Mesendoderm (in vitro differentiated cells): ENCODE results near the gene CLCNKB.
"Not testable (repeated sequence)": the region's sequence is repeated elsewhere in the genome, so short reads cannot be mapped to it uniquely, and the experiment has no call there.

Experiments used
- DNase-seq: peaks from one replicate; pipeline ENCODE4 v3.0.0; 2013
- H2AK5ac ChIP-seq: 2 replicates; pipeline ENCODE4 v1.6.1; 2013; ENCODE audit warnings: low read length, inconsistent platforms
- H2BK120ac ChIP-seq: 2 replicates; pipeline ENCODE4 v1.6.1; 2013; ENCODE audit warnings: low read depth, mild to moderate bottlenecking, low read length, moderate library complexity, mixed read lengths
- H2BK15ac ChIP-seq: replicated peaks from 2 replicates; pipeline ENCODE4 v1.6.1; 2013; ENCODE audit warnings: low read depth, mild to moderate bottlenecking, moderate library complexity
- H2BK5ac ChIP-seq: 2 replicates; pipeline ENCODE4 v1.6.1; 2013; ENCODE audit warnings: low read length, inconsistent platforms
- H3K18ac ChIP-seq: 2 replicates; pipeline ENCODE4 v1.6.1; 2013; ENCODE audit warnings: mild to moderate bottlenecking, low read length, mixed read lengths
- H3K23ac ChIP-seq: one replicate; pipeline ENCODE4 v1.6.1; 2013; ENCODE audit warnings: low read length
- H3K27ac ChIP-seq: 2 replicates; pipeline ENCODE4 v1.5.1; 2013; ENCODE audit warnings: low read depth, mild to moderate bottlenecking, inconsistent platforms, low read length, moderate library complexity
- H3K27me3 ChIP-seq: 2 replicates; pipeline ENCODE4 v1.6.1; 2013; ENCODE audit warnings: low read length, control low read depth, mild to moderate bottlenecking, inconsistent platforms; ENCODE audit not compliant: insufficient read depth, poor library complexity
- H3K36me3 ChIP-seq: 2 replicates; pipeline ENCODE4 v1.6.1; 2013; ENCODE audit warnings: low read length, inconsistent platforms; ENCODE audit not compliant: control insufficient read depth, insufficient read depth
- H3K4ac ChIP-seq: one replicate; pipeline ENCODE4 v1.6.1; 2013; ENCODE audit warnings: low read depth, mild to moderate bottlenecking, low read length, moderate library complexity
- H3K4me1 ChIP-seq: 2 replicates; pipeline ENCODE4 v1.6.1; 2013; ENCODE audit warnings: low read depth, low read length, inconsistent platforms; ENCODE audit not compliant: control insufficient read depth
- H3K4me2 ChIP-seq: 2 replicates; pipeline ENCODE4 v1.6.1; 2013; ENCODE audit warnings: low read length
- H3K4me3 ChIP-seq: 2 replicates; pipeline ENCODE4 v1.5.1; 2013; ENCODE audit warnings: mild to moderate bottlenecking, low read length
- H3K56ac ChIP-seq: one replicate; pipeline ENCODE4 v1.6.1; 2013; ENCODE audit warnings: low read length
- H3K79me1 ChIP-seq: 2 replicates; pipeline ENCODE4 v1.6.1; 2013; ENCODE audit warnings: low read length, inconsistent platforms
- H3K79me2 ChIP-seq: 2 replicates; pipeline ENCODE4 v1.6.1; 2013; ENCODE audit warnings: mild to moderate bottlenecking, low read length; ENCODE audit not compliant: control insufficient read depth, insufficient read depth
- H3K9ac ChIP-seq: 2 replicates; pipeline ENCODE4 v1.6.1; 2013; ENCODE audit warnings: low read length, inconsistent platforms
- H4K5ac ChIP-seq: one replicate; pipeline ENCODE4 v1.6.1; 2013; ENCODE audit warnings: low read length
- H4K8ac ChIP-seq: one replicate; pipeline ENCODE4 v1.6.1; 2013; ENCODE audit warnings: low read depth, mild to moderate bottlenecking, control low read depth, low read length, moderate library complexity
- WGBS: extraction: QIAGEN DNeasy Blood & Tissue Kit; methylation state at CpG from one replicate; pipeline ENCODE4 v1.1.7; 2013; ENCODE audit warnings: low lambda C conversion rate, missing lambda C conversion rate; ENCODE audit not compliant: insufficient coverage; ENCODE audit errors: extremely low coverage; 5-methylcytosine and 5-hydroxymethylcytosine counted together

CLCNKB gene

GRCh38 chr1:15998929-15999328 lies 44.7 kb upstream of the CLCNKB start:
- H3K56ac ChIP-seq = no peak overlapping the region
- WGBS = no CpG with 5 or more reads among the region's 11 CpGs
- no peak overlapping the region for H2BK5ac ChIP-seq
- H3K27me3 ChIP-seq = no peaks in the 10 kb centered on the region
- no peaks in the 10 kb centered on the region for H3K36me3 ChIP-seq
- H3K23ac ChIP-seq = no peak overlapping the region
- no peak overlapping the region for H2BK15ac ChIP-seq
- H3K4ac ChIP-seq = no peak overlapping the region
- H4K5ac ChIP-seq = no peak overlapping the region
- H3K9ac ChIP-seq = no peak overlapping the region
- no peak for DNase-seq
- H2BK120ac ChIP-seq = no peak overlapping the region
- no peaks in the 10 kb centered on the region for H3K79me2 ChIP-seq
- H3K4me2 ChIP-seq = no peak overlapping the region
- no peaks in the 10 kb centered on the region for H3K4me1 ChIP-seq
- no peak overlapping the region for H4K8ac ChIP-seq
- H3K4me3 ChIP-seq = no peak overlapping the region
- H3K79me1 ChIP-seq = no peaks in the 10 kb centered on the region
- H2AK5ac ChIP-seq = no peak overlapping the region
- H3K27ac ChIP-seq = no peak overlapping the region
- H3K18ac ChIP-seq = no peak overlapping the region

- not testable (repeated sequence) for H2BK15ac ChIP-seq
These were observed 42.3 kb upstream of the CLCNKB start for GRCh38 chr1:16001274-16001673.

GRCh38 chr1:16005597-16005996 lies 38.0 kb upstream of the CLCNKB start:
- Histone ChIP-seq H3K36me3 (no peaks in the 10 kb centered on the region), H2AK5ac (no peak overlapping the region), H2BK15ac (no peak overlapping the region), H3K56ac (no peak overlapping the region), H4K5ac (no peak overlapping the region), H3K23ac (no peak overlapping the region), H3K4me3 (no peak overlapping the region), H4K8ac (no peak overlapping the region), H3K9ac (no peak overlapping the region), H3K79me2 (no peaks in the 10 kb centered on the region), H3K4ac (no peak overlapping the region), H2BK120ac (no peak overlapping the region), H3K27me3 (no peaks in the 10 kb centered on the region), H3K4me2 (no peak overlapping the region), H3K27ac (no peak overlapping the region), H3K4me1 (no peaks in the 10 kb centered on the region), H3K79me1 (no peaks in the 10 kb centered on the region), H2BK5ac (no peak overlapping the region), H3K18ac (no peak overlapping the region)
- WGBS = no CpG with 5 or more reads among the region's 5 CpGs
- DNase-seq = no peak

More at GRCh38 chr1:16001274-16001673, 42.3 kb upstream of the CLCNKB start:
- not testable (repeated sequence) for H3K27ac ChIP-seq, H3K18ac ChIP-seq, H2BK5ac ChIP-seq, DNase-seq, H2BK120ac ChIP-seq, H3K79me2 ChIP-seq, H3K4me1 ChIP-seq, H3K9ac ChIP-seq, H2AK5ac ChIP-seq, H3K27me3 ChIP-seq, H4K5ac ChIP-seq, H3K79me1 ChIP-seq, H3K56ac ChIP-seq, H3K23ac ChIP-seq, H3K36me3 ChIP-seq, H4K8ac ChIP-seq, H3K4ac ChIP-seq, H3K4me2 ChIP-seq, H3K4me3 ChIP-seq
- WGBS = no CpG with 5 or more reads among the region's 10 CpGs

- no CpG with 5 or more reads among the region's 11 CpGs for WGBS
- Histone ChIP-seq H3K23ac (no peak overlapping the region), H3K56ac (no peak overlapping the region), H3K79me1 (no peaks in the 10 kb centered on the region), H2BK15ac (no peak overlapping the region), H4K8ac (no peak overlapping the region), H3K4me2 (no peak overlapping the region), H2BK120ac (no peak overlapping the region), H3K79me2 (no peaks in the 10 kb centered on the region), H4K5ac (no peak overlapping the region), H3K36me3 (no peaks in the 10 kb centered on the region), H2BK5ac (no peak overlapping the region), H3K4me3 (no peak overlapping the region), H3K27me3 (no peaks in the 10 kb centered on the region), H2AK5ac (no peak overlapping the region), H3K4me1 (no peaks in the 10 kb centered on the region), H3K27ac (no peak overlapping the region), H3K9ac (no peak overlapping the region), H3K4ac (no peak overlapping the region), H3K18ac (no peak overlapping the region)
- DNase-seq = no peak
These were observed 37.6 kb upstream of the CLCNKB start for GRCh38 chr1:16006010-16006409.

- H3K27ac ChIP-seq = no peak overlapping the region
- no peaks in the 10 kb centered on the region for H3K79me2 ChIP-seq
- no peak overlapping the region for H2BK120ac ChIP-seq
- H3K9ac ChIP-seq = no peak overlapping the region
- no peak overlapping the region for H4K5ac ChIP-seq
- no peaks in the 10 kb centered on the region for H3K27me3 ChIP-seq
- H3K4me2 ChIP-seq = no peak overlapping the region
- no peak overlapping the region for H2BK15ac ChIP-seq
- no peak overlapping the region for H3K18ac ChIP-seq
- DNase-seq = peak; percentile 48
- no peak overlapping the region for H3K56ac ChIP-seq
- H4K8ac ChIP-seq = no peak overlapping the region
- no CpG with 5 or more reads among the region's 9 CpGs for WGBS
- H2BK5ac ChIP-seq = no peak overlapping the region
- H3K4me3 ChIP-seq = no peak overlapping the region
- H3K23ac ChIP-seq = peak overlapping the region; percentile 66
- no peaks in the 10 kb centered on the region for H3K36me3 ChIP-seq
- H3K4ac ChIP-seq = no peak overlapping the region
- H3K79me1 ChIP-seq = no peaks in the 10 kb centered on the region
- no peak overlapping the region for H2AK5ac ChIP-seq
- H3K4me1 ChIP-seq = no peaks in the 10 kb centered on the region
These were observed 36.8 kb upstream of the CLCNKB start for GRCh38 chr1:16006552-16007485.
